Lower lobe of right lung (tissue), 2 donors: ENCODE results near the gene CFAP43. TPM values are rescaled to one million over a fixed set of nuclear protein-coding genes. Genes with fewer than 3 reads are reported as not detected.

ENCODE experiments used
- ATAC-seq, 2 donors: fragments of 200-7000 bp; cut with Tn5 transposase; one replicate each; pipeline ENCODE4 v1.9.1; 2020 to 2022; ENCODE audit warnings: mild to moderate bottlenecking in 2 of 2, moderate library complexity in 2 of 2
- DNase-seq: peaks from one replicate; pipeline ENCODE4 v3.0.0-alpha.2; 2020
- H3K27ac ChIP-seq: fragments of 200-600 bp; one replicate; pipeline ENCODE4 v1.8.0; 2022
- H3K27me3 ChIP-seq: fragments of 200-600 bp; one replicate; pipeline ENCODE4 v1.8.0; 2022; ENCODE audit warnings: low read depth
- H3K36me3 ChIP-seq: fragments of 200-600 bp; one replicate; pipeline ENCODE4 v1.8.0; 2022; ENCODE audit warnings: mild to moderate bottlenecking
- H3K4me1 ChIP-seq: fragments of 200-600 bp; one replicate; pipeline ENCODE4 v1.8.0; 2022
- H3K4me3 ChIP-seq: fragments of 200-600 bp; one replicate; pipeline ENCODE4 v1.8.0; 2022; ENCODE audit warnings: mild to moderate bottlenecking
- H3K9me3 ChIP-seq: fragments of 200-600 bp; one replicate; pipeline ENCODE4 v1.8.0; 2022
- CTCF ChIP-seq: fragments of 200-600 bp; IDR thresholded peaks from one replicate; pipeline ENCODE4 v1.8.0; 2022; ENCODE audit warnings: antibody characterized with exemption, mild to moderate bottlenecking
- intact Hi-C: fragments of 100-400 bp; cut with DNase I; formaldehyde crosslinking; loops from one replicate; pipeline ENCODE4 v1.11.0; 2022
- total RNA-seq: library from RNA; stranded (reverse); fragmentation: NEBNext Ultra II Directional; extraction: Animal tissue kit (Norgen Biotek cat#: 25700); gene quantifications from one replicate; pipeline ENCODE4 v1.2.1, GENCODE V29; 2021
- donor health status: DM: no; HTN: yes; CAD: no; lungs with severe emphysema.

Gene CFAP43
- total RNA-seq, 1 donor from 2014 or later: 12.9 TPM

GRCh38 chr10:104274762-104275721 lies 42.9 kb upstream of the CFAP43 start:
- Histone ChIP-seq H3K4me1 (no peaks in the 10 kb centered on the region), H3K27ac (no peak overlapping the region), H3K9me3 (no peaks in the 10 kb centered on the region), H3K36me3 (no peaks in the 10 kb centered on the region), H3K27me3 (peaks cover 8% of the 10 kb centered on the region), H3K4me3 (peak overlapping the region; percentile 51)
- ATAC-seq (peak; percentile 91 to 96), DNase-seq (peak; percentile 76)
- intact Hi-C loops: no loop called here
- TF ChIP-seq CTCF: peak; percentile 83

GRCh38 chr10:104273899-104274575 lies 41.9 kb upstream of the CFAP43 start:
- H3K4me3 ChIP-seq: no peak overlapping the region
- no peaks in the 10 kb centered on the region for H3K9me3 ChIP-seq
- TF ChIP-seq CTCF: no peak
- DNase-seq (no peak), ATAC-seq (no peak)
- no peak overlapping the region for H3K27ac ChIP-seq
- peaks cover 8% of the 10 kb centered on the region for H3K27me3 ChIP-seq
- H3K36me3 ChIP-seq: no peaks in the 10 kb centered on the region
- peaks cover 5% of the 10 kb centered on the region for H3K4me1 ChIP-seq
- intact Hi-C loops: no loop called here

- no peak for DNase-seq
- no peak overlapping the region for H3K27ac ChIP-seq
- no peaks in the 10 kb centered on the region for H3K36me3 ChIP-seq
- no peak for TF ChIP-seq CTCF
- H3K4me3 ChIP-seq: no peak overlapping the region
- no peaks in the 10 kb centered on the region for H3K9me3 ChIP-seq
- H3K4me1 ChIP-seq: peaks cover 7% of the 10 kb centered on the region
- intact Hi-C loops: no loop called here
- ATAC-seq: no peak
- H3K27me3 ChIP-seq: peaks cover 8% of the 10 kb centered on the region
These were observed 41.1 kb upstream of the CFAP43 start for GRCh38 chr10:104273286-104273685.

- Histone ChIP-seq H3K36me3 (peaks cover 41% of the 10 kb centered on the region), H3K27ac (peak within 1 kb of the TSS; percentile 89), H3K4me1 (peaks cover 23% of the 10 kb centered on the region), H3K9me3 (no peaks in the 10 kb centered on the region), H3K27me3 (no peaks in the 10 kb centered on the region), H3K4me3 (peak within 1 kb of the TSS; percentile 84)
- DNase-seq (peak; percentile 100), ATAC-seq (peak; percentile 100)
- intact Hi-C loops: no loop called here
- TF ChIP-seq CTCF: no peak
These were observed 36.8 kb upstream of the CFAP43 start, which contains the start of gene GSTO2 for GRCh38 chr10:104268713-104269645. Gene GSTO2, plus strand, starts transcription at chr10:104269184. Its CDS starts 5,732 bp downstream, at chr10:104274916.

- no peaks in the 10 kb centered on the region for H3K9me3 ChIP-seq
- peaks cover 23% of the 10 kb centered on the region for H3K4me1 ChIP-seq
- no peaks in the 10 kb centered on the region for H3K27me3 ChIP-seq
- ATAC-seq (peak in 1 of 2 donors; percentile 3), DNase-seq (no peak)
- H3K36me3 ChIP-seq: peaks cover 47% of the 10 kb centered on the region
- intact Hi-C loops: no loop called here
- H3K27ac ChIP-seq: peak overlapping the region; percentile 89
- TF ChIP-seq CTCF: no peak
- peak overlapping the region; percentile 84 for H3K4me3 ChIP-seq
These were observed 36.2 kb upstream of the CFAP43 start for GRCh38 chr10:104268405-104268712.
